ENCODE data around the gene NOP56. TPM values are rescaled to one million over a fixed set of nuclear protein-coding genes. Genes with fewer than 3 reads are reported as not detected.

The NOP56 gene
- total RNA-seq, 1 experiment from 2014 or later: 350 TPM

GRCh38 chr20:2626853-2627541 lies 25.4 kb upstream of the NOP56 start:
- peak; percentile 97 for DNase-seq (ENCODE audit: low read depth, low spot score)
- in situ Hi-C loops (cut with HindIII; ENCODE audit: low pct_unique_long_range_greater_than_20kb, low sequenced_read_pairs): no loop called here

- in situ Hi-C loops (cut with HindIII; ENCODE audit: low pct_unique_long_range_greater_than_20kb, low sequenced_read_pairs): no loop called here
- DNase-seq (ENCODE audit: low read depth, low spot score): peak; percentile 62
Measured at GRCh38 chr20:2631228-2631627, 21.2 kb upstream of the NOP56 start.

- in situ Hi-C loops (cut with HindIII; ENCODE audit: low pct_unique_long_range_greater_than_20kb, low sequenced_read_pairs): no loop called here
- no peak for DNase-seq (ENCODE audit: low read depth, low spot score)
Measured at GRCh38 chr20:2633381-2633780, 19.1 kb upstream of the NOP56 start.

DNA sequence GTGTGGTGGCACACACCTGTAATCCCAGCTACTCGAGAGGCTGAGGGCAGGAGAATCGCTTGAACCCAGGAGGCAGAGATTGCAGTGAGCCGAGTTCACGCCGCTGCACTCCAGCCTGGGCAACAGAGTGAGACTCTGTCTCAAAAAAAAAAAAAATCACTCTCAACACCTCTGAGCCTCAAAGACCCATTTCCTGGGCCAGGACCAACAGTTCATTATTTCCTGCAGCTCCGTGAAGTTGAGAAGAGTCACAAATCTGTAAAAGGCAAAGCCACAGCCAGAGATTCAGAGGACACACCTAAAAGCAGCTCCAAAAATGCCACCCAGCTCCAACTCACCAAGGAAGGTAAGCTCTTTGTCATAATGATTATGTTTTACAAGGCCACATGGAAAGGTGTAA lies 15.2 kb upstream of the NOP56 start:
- in situ Hi-C loops (cut with HindIII; ENCODE audit: low pct_unique_long_range_greater_than_20kb, low sequenced_read_pairs): no loop called here
- no peak for DNase-seq (ENCODE audit: low read depth, low spot score)

DNA sequence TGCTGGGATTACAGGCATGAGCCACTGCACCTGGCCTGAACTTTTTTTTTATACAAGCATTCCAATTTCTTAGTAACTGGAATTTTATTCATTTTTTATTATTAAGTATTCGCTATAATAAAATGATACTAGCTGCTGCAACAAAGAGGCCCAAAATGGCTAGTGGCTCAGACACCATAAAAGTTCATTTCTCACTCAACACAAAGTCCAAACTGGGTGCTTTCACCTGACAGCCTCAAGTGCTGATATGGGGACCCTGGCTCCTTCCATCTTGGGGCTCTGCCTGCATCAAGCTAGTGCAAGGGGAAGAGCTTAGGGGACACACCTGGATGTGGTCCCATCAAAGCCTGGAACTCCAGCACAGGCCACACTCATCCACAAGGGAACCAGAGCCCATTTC lies 12.2 kb upstream of the NOP56 start:
- DNase-seq (ENCODE audit: low read depth, low spot score): no peak
- in situ Hi-C loops (cut with HindIII; ENCODE audit: low pct_unique_long_range_greater_than_20kb, low sequenced_read_pairs): no loop called here

DNA sequence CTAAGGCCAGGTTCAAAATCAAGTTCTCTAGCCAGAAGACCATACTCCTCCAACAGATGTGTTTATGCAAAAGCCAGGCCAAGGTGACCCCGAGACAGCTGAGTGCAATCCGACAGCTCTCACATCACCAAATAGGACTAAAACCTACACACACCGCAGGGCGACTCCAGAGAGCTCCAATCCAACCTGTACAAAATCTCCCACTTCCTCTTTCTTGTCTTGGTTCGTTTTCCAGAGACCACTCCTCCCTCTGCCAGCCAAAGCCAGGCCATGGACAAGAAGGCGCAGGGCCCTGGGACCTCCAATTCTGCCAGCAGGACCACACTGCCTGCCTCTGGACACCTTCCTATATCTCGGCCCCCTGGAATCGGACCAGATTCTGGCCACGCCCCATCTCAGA lies 11.5 kb upstream of the NOP56 start:
- in situ Hi-C loops (cut with HindIII; ENCODE audit: low pct_unique_long_range_greater_than_20kb, low sequenced_read_pairs): no loop called here

DNA sequence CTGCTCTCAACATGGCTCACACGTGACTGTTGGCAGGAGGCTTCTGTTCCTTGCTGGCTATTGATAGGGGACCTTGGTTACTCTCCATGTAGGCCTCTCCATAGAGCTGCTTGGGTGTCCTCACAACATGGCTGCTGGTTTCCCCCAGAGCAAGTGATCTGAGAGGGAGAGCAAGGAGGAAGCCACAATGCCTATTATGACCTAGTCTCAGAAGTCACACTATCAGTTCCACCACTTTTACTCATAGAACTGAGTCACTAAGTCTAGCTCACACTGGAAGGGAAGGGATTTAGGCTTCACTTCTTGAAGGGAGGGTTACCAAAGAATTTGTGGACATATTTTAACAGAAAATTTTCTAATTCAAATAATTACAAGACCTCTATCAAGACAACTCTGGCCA lies 8.7 kb upstream of the NOP56 start:
- no peak for DNase-seq (ENCODE audit: low read depth, low spot score)
- in situ Hi-C loops (cut with HindIII; ENCODE audit: low pct_unique_long_range_greater_than_20kb, low sequenced_read_pairs): no loop called here

More for the DNA sequence above, 11.5 kb upstream of the NOP56 start:
- no peak for DNase-seq (ENCODE audit: low read depth, low spot score)

- DNase-seq (ENCODE audit: low read depth, low spot score): no peak
- in situ Hi-C loops (cut with HindIII; ENCODE audit: low pct_unique_long_range_greater_than_20kb, low sequenced_read_pairs): no loop called here
Measured at GRCh38 chr20:2652724-2653555, 508 bp downstream of the NOP56 start.

DNA sequence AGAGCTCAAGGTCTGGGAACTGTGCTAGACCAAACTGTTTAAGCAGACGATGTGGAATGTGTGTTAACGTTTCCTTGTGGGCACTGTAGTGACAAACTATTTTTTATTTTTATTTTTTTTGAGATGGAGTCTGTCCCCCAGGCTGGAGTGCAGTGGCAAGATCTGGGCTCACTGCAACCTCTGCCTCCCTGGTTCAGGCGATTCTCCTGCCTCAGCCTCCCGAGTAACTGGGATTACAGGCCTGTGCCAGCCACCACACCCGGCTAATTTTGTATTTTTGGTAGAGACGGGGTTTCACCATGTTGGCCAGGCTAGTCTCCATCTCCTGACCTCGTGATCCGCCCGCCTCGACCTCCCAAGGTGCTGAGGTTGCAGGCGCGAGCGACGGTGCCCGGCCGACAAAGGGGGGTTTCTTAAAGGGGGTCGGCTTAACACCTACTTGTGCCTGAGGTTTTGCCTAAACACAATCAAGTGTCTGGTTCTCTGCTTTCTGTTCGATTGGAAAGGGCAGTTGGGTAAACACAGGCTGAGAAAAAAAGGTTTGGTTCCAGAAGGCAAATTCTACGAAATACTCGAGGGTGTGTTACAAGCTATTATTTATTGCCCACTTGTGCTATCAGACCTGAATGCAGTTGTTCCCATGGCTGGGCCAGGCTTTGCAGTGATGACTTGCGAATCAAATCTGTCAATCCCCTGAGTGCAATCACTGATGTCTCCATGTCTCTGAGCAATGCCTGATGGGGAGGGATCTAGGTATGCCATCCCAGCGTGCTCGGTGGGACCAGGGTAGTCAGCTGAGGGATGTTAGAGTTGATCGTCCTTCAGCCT lies 1.3 kb downstream of the NOP56 start:
- in situ Hi-C loops (cut with HindIII; ENCODE audit: low pct_unique_long_range_greater_than_20kb, low sequenced_read_pairs): no loop called here
- no peak for DNase-seq (ENCODE audit: low read depth, low spot score)

DNA sequence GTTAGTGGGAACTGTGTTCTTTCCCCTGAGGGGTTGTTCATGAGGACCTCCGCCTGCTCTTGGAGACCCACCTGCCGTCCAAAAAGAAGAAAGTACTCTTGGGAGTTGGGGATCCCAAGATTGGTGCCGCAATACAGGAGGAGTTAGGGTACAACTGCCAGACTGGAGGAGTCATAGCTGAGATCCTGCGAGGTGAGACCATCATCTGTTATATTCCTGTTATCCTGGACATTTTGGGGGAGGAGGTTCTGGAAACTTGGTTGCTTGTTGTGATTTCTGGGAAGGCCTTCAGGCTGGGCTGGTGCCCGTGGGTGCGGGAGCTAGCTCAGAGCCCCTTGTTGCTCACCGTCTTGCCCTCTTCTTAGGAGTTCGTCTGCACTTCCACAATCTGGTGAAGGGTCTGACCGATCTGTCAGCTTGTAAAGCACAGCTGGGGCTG lies 2.0 kb downstream of the NOP56 start:
- in situ Hi-C loops (cut with HindIII; ENCODE audit: low pct_unique_long_range_greater_than_20kb, low sequenced_read_pairs): no loop called here
- no peak for DNase-seq (ENCODE audit: low read depth, low spot score)

- DNase-seq (ENCODE audit: low read depth, low spot score): no peak
- in situ Hi-C loops (cut with HindIII; ENCODE audit: low pct_unique_long_range_greater_than_20kb, low sequenced_read_pairs): no loop called here
Measured at GRCh38 chr20:2654831-2655230, 2.4 kb downstream of the NOP56 start.

- in situ Hi-C loops (cut with HindIII; ENCODE audit: low pct_unique_long_range_greater_than_20kb, low sequenced_read_pairs): no loop called here
- no peak for DNase-seq (ENCODE audit: low read depth, low spot score)
Measured at GRCh38 chr20:2655331-2656116, 3.1 kb downstream of the NOP56 start.

DNA sequence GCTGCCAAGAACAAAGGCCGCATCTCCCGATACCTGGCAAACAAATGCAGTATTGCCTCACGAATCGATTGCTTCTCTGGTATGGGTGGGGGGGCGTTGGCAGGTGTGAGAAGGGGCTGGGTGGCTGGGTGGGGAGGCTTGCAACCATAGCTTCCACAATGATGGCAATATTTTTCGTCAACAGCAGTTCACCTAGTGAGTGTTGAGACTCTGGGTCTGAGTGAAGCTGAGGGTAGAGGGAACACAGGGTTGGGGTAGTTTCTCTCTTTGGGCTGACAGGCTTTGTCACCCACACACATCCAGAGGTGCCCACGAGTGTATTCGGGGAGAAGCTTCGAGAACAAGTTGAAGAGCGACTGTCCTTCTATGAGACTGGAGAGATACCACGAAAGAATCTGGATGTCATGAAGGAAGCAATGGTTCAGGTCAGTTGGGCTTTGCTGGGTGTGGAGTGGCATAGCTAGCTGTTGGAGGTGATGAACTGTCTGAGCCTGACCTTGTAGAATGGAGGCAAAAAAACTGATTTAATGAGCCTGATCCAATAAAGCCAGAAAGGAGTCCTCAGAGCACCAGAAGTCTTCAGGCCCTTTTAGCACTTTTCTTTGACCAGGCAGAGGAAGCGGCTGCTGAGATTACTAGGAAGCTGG lies 4.2 kb downstream of the NOP56 start:
- DNase-seq (ENCODE audit: low read depth, low spot score): no peak
- in situ Hi-C loops (cut with HindIII; ENCODE audit: low pct_unique_long_range_greater_than_20kb, low sequenced_read_pairs): no loop called here

DNA sequence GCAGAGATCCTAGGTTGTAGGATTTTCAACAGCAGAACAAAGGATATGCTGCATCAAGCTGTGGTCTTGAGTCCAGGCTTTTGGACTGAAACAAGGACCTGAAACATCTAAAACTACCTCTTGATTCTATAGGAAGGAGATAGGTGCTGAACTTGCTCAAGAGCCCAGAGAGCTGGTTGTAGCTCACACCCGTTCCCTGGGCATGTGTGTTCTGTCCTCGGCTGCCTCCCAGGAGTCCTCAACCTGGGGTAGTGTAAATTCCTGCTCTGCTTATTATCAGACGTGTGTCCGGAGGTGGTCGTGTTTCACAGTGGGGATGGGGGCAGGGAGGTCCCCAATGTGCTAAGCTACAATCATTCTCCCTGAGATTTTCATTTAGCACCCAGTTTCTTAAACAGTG lies 4.8 kb downstream of the NOP56 start:
- in situ Hi-C loops (cut with HindIII; ENCODE audit: low pct_unique_long_range_greater_than_20kb, low sequenced_read_pairs): no loop called here
- DNase-seq (ENCODE audit: low read depth, low spot score): no peak

GRCh38 chr20:2657674-2658073 lies 5.2 kb downstream of the NOP56 start:
- DNase-seq (ENCODE audit: low read depth, low spot score): no peak
- in situ Hi-C loops (cut with HindIII; ENCODE audit: low pct_unique_long_range_greater_than_20kb, low sequenced_read_pairs): no loop called here

DNA sequence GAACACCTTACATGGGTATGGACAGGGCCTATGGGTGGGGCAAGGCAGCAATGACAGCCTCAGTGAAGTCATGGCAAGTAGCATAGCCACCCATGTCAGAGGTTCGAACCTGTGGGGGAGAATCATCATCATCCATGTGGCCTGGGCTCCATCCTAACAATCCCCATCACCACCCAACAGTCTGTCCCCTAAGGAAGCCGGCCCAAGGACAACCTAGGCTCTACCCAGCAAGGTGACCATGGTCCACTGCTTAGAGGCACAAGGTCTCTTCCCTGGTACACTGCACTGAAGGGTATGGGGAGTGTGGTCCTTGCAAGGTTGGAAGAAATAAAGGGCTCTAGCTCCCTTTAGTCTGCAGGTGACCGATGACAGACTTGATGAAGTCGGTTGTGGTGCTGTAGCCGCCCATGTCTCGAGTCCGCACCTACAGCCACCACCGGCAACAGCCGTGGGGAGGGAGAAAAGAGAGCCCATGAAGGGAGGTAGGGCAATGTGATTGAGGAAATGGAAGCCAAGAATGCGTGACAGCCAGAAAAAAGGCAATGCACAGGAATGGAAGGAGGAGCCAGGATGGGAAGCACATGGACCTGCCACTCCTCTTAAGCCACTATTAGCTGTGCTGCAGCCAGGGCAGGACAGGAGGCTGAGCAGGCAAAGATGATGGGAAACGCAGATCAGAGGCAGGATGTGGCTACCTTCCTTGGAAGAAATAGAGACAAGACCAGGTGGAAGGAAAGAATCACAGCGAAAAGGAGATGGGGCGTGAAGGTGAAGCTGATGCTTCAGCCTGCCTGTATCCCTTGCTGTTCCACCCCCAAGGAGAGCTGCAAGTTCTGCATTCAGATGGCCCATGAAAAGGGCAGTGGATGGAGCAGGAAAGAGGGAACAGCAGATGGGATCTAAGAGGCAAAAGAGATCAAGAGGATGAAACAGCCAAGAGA lies 6.3 kb downstream of the NOP56 start:
- peak; percentile 30 for DNase-seq (ENCODE audit: low read depth, low spot score)
- in situ Hi-C loops (cut with HindIII; ENCODE audit: low pct_unique_long_range_greater_than_20kb, low sequenced_read_pairs): no loop called here
